Measurements from ENCODE around the gene ATP10A. TPM values are rescaled to one million over a fixed set of nuclear protein-coding genes. Genes with fewer than 3 reads are reported as not detected.
A peak's percentile ranks its signal among the peaks of the same experiment; 100 is the strongest.

The ATP10A gene
- total RNA-seq, 1 donor from 2014 or later: 3.2 TPM

DNA sequence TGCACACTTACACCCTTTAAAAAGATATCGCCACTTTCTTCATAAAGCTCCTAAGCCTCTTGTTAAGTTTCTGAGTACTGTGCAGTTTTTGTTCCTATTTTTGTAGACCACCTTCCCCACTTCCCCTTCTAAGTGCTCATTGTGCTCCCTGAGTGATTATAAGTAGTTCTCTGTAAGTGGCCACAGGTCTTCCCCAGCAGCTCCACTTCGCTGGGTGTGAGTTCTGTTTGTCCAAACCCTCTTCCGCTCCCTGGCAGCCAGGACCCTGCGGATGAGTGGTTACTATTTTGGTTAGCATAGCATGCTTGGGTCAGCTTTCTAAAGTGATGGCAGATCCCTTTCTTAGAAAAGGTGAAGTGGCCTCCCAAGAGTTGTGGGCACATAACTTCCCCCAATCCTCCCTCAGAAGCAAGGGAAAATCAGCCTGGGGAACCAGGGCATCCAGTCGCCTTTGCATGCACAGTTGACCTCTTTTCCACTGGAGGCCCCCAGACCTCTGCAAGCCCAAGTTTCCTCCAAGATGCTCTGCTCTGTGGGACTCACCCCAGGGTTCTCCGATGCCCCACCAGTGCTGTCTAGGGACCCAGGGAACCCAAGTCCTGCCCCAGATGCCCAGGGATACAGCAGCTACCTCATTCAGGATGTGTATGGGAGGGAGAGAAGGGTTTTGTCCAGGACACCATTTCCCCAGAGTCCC lies 69.6 kb downstream of the ATP10A start:
- TF ChIP-seq POLR2A (IDR thresholded peaks at IDR 0.05): no peak
- no peak for TF ChIP-seq CTCF (IDR thresholded peaks at IDR 0.05)
- no peak for TF ChIP-seq POLR2AphosphoS5 (IDR thresholded peaks at IDR 0.05; ENCODE audit: insufficient read depth in 1 of 2, low read depth in 1 of 2)
- Histone ChIP-seq H3K4me1 (peaks cover 20% of the 10 kb centered on the region), H3K27me3 (no peaks in the 10 kb centered on the region), H3K36me3 (no peaks in the 10 kb centered on the region), H3K4me3 (no peak overlapping the region), H3K9me3 (no peaks in the 10 kb centered on the region), H3K27ac (no peak overlapping the region)
- intact Hi-C loops (cut with DNase I): no loop called here
- peak in 1 of 2 donors; percentile 78 for DNase-seq (ENCODE audit: extremely low spot score in 2 of 2)

DNA sequence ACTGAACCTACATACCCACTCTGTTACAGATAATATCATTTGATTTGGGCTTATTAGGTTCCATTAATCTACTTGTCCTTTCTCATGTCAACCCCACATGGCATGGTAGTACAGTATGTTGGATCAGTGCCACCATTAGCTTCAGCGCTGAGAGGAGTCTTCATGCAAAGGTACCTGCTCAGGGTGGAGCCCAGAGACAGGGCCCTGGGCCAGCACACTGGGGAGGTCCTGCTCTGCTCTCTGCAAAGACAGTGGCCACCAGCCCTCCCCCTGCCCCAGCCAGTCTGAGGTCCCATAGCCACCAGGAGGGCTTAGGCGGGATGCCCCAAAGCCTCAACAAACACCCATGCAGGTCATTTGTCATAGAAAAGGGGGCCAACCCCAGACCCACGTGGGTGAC lies 71.0 kb downstream of the ATP10A start:
- no peaks in the 10 kb centered on the region for H3K27me3 ChIP-seq
- H3K27ac ChIP-seq: no peak overlapping the region
- peaks cover 29% of the 10 kb centered on the region for H3K4me1 ChIP-seq
- DNase-seq (ENCODE audit: extremely low spot score in 2 of 2): no peak
- no peak for TF ChIP-seq POLR2A (IDR thresholded peaks at IDR 0.05)
- no peak for TF ChIP-seq POLR2AphosphoS5 (IDR thresholded peaks at IDR 0.05; ENCODE audit: insufficient read depth in 1 of 2, low read depth in 1 of 2)
- no peak for TF ChIP-seq CTCF (IDR thresholded peaks at IDR 0.05)
- H3K4me3 ChIP-seq: no peak overlapping the region
- H3K9me3 ChIP-seq: no peaks in the 10 kb centered on the region
- intact Hi-C loops (cut with DNase I): no loop called here
- no peaks in the 10 kb centered on the region for H3K36me3 ChIP-seq

DNA sequence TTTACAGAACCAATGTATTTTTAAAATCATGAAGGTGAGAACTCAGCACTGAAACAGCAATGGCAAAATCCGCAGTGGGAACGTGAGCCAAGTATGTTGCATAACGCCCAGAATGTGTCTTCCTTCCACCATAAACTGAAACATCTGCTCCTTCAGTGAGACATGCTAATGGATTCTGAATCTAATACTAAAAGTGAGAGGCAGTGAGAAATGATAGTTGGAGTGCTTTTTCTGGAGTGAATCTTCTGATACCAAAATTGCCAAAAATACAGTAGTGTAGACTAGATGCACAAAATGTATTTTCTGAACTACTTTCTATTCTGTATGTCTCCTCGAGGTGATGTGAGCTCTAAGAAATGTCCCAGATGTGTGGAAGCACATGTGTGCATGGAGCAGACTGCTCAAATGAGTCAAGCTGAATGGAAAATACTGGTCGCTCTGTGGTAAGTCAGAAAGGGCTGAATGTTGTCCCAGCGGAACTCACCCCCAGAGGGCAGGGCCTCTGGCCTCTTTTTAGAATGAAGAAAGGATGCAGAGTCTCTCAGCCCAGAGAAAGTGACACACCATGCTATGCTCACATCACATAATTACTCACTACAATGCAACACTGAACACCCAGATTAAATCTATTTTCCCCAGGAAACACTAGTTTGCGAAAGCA lies 73.0 kb downstream of the ATP10A start:
- H3K36me3 ChIP-seq: no peaks in the 10 kb centered on the region
- intact Hi-C loops (cut with DNase I): no loop called here
- TF ChIP-seq POLR2A (IDR thresholded peaks at IDR 0.05): no peak
- TF ChIP-seq POLR2AphosphoS5 (IDR thresholded peaks at IDR 0.05; ENCODE audit: insufficient read depth in 1 of 2, low read depth in 1 of 2): peak; percentile 10 to 47
- H3K4me3 ChIP-seq: no peak overlapping the region
- H3K4me1 ChIP-seq: peaks cover 33% of the 10 kb centered on the region
- no peak for DNase-seq (ENCODE audit: extremely low spot score in 2 of 2)
- H3K9me3 ChIP-seq: no peaks in the 10 kb centered on the region
- peak overlapping the region; percentile 26 for H3K27ac ChIP-seq
- no peaks in the 10 kb centered on the region for H3K27me3 ChIP-seq

GRCh38 chr15:25789616-25789999 lies 73.5 kb downstream of the ATP10A start:
- no peaks in the 10 kb centered on the region for H3K36me3 ChIP-seq
- no peak for DNase-seq (ENCODE audit: extremely low spot score in 2 of 2)
- intact Hi-C loops (cut with DNase I): no loop called here
- H3K4me1 ChIP-seq: peaks cover 33% of the 10 kb centered on the region
- H3K27me3 ChIP-seq: no peaks in the 10 kb centered on the region
- H3K27ac ChIP-seq: peak overlapping the region; percentile 49
- H3K9me3 ChIP-seq: no peaks in the 10 kb centered on the region
- no peak overlapping the region for H3K4me3 ChIP-seq
- TF ChIP-seq CTCF (IDR thresholded peaks at IDR 0.05) (no peak), POLR2AphosphoS5 (IDR thresholded peaks at IDR 0.05; ENCODE audit: insufficient read depth in 1 of 2, low read depth in 1 of 2) (no peak)

DNA sequence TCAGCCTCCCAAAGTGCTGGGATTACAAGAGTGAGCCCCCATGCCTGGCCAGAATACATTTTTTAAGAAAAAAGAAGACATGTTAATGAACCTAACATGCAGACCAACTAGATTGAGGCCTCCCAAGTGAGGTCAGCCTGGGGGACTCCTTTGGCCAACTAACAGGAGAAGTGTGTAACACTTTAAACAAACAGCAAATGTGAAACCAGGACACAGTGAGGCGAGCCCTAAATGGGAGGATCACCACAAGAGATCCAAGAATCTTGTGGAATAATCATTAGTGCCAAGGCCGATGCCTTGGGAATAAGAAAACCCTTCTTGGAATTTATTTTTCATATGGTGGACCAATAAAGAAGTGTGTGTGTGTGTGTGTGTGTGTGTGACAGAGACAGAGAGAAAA lies 73.9 kb downstream of the ATP10A start:
- no peaks in the 10 kb centered on the region for H3K27me3 ChIP-seq
- TF ChIP-seq CTCF (IDR thresholded peaks at IDR 0.05) (no peak), POLR2A (IDR thresholded peaks at IDR 0.05) (no peak), POLR2AphosphoS5 (IDR thresholded peaks at IDR 0.05; ENCODE audit: insufficient read depth in 1 of 2, low read depth in 1 of 2) (no peak)
- DNase-seq (ENCODE audit: extremely low spot score in 2 of 2): no peak
- intact Hi-C loops (cut with DNase I): no loop called here
- H3K27ac ChIP-seq: peak overlapping the region; percentile 49
- H3K4me1 ChIP-seq: peaks cover 33% of the 10 kb centered on the region
- H3K36me3 ChIP-seq: no peaks in the 10 kb centered on the region
- H3K4me3 ChIP-seq: no peak overlapping the region
- no peaks in the 10 kb centered on the region for H3K9me3 ChIP-seq
